ENCODE data around the gene HADH. TPM values are rescaled to one million over a fixed set of nuclear protein-coding genes. Genes with fewer than 3 reads are reported as not detected.

Gene HADH
- polyA plus RNA-seq, 1 experiment: 22.6 TPM

DNA sequence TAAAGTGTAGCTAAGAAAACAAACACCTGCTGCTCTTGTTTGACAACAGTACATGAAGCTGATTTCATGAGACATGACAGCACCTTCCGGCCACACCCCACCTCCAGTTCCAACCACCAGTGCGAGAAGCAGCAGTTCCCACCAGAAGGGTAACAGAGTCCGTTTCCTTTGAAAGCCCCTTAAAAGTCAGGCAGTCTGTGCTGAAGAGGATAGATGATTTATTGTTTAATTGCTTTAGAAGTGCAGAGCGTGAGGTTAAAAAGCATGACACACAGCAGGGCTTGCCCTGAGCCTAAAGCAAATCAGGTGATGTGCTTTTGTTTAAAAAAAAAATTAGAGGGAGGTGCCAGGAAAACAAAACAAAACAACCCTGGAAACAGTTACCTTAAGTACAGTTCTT, 82.6 kb downstream of the HADH start:
- no peaks in the 10 kb centered on the region for H3K27me3 ChIP-seq (ENCODE audit: control insufficient read depth, insufficient read depth, low read length)
- POLR2A ChIA-PET: no interaction called here
- TF ChIP-seq CTCF (IDR thresholded peaks at IDR 0.05; ENCODE audit: insufficient read depth, low read depth, low read length): no peak
- DNase-seq (ENCODE audit: low read depth): no peak
- H3K36me3 ChIP-seq (ENCODE audit: control insufficient read depth, insufficient read depth, low read length): no peaks in the 10 kb centered on the region
- H3K4me3 ChIP-seq (ENCODE audit: low read depth, low read length): no peak overlapping the region
- CTCF ChIA-PET: interaction anchor here (0.7 kb wide), 2 partner anchors 129 to 292 kb away, joined by 4 to 5 read pairs; no protein-coding TSS in a partner anchor

DNA sequence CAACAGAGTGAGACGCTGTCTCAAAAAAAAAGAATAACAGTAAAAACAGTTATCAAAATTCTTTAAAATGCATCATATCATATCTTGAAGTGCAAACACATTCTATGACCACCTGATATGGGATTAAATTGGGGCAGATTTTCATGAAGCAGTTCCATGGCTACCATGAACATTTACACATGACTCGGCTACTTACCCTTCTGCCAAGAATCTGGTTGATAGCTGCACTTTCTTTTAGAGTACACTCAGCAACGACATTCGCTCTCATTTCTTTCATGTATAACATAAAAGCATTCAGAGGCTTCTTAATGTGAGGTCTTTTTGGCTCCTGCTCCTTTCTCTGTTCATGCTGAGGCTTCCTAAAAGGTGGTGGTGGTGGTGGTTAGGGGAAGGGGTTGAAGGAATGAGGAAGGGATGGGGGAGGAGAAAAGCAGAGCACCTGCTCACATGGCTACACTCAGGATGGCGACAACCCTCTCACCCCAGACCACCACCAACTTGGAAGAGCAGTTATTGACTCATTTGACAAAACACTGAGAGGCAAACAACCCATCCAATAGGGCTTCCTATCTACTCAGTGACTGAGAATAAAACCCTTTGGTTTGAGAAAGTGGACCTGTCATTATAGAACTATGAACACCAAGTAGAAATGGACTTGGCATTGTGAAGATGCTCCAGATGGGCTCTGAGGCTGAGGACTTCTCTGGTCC, 88.5 kb downstream of the HADH start:
- no peak for TF ChIP-seq CTCF (IDR thresholded peaks at IDR 0.05; ENCODE audit: insufficient read depth, low read depth, low read length)
- Histone ChIP-seq H3K4me3 (ENCODE audit: low read depth, low read length) (no peak overlapping the region), H3K27me3 (ENCODE audit: control insufficient read depth, insufficient read depth, low read length) (no peaks in the 10 kb centered on the region), H3K36me3 (ENCODE audit: control insufficient read depth, insufficient read depth, low read length) (no peaks in the 10 kb centered on the region)
- ChIA-PET POLR2A (no interaction called here), CTCF (interaction anchor here (1.1 to 1.3 kb wide), 2 partner anchors 15 to 17 kb away, joined by 3 to 4 read pairs; no protein-coding TSS in a partner anchor)
- DNase-seq (ENCODE audit: low read depth): no peak

DNA sequence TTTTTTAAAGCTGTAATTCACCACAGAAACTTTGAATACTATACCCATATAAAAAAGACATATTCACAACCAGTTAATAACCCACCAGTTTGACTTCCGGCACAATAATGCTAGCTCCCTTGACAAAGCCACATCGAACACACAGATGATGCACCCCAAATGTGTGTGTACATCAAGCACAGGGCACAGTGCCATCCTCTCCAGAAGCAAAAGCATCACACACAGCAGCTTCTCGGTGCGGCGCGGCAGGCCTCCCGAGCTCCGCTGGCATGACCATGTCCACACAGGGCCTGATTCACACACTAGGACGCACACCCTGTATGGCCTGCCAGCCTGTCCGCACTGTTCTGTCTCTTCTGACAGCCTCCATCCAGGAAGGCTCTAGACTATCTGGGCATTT, 91.1 kb downstream of the HADH start:
- Histone ChIP-seq H3K36me3 (ENCODE audit: control insufficient read depth, insufficient read depth, low read length) (no peaks in the 10 kb centered on the region), H3K27me3 (ENCODE audit: control insufficient read depth, insufficient read depth, low read length) (no peaks in the 10 kb centered on the region), H3K4me3 (ENCODE audit: low read depth, low read length) (no peak overlapping the region)
- DNase-seq (ENCODE audit: low read depth): no peak
- TF ChIP-seq CTCF (IDR thresholded peaks at IDR 0.05; ENCODE audit: insufficient read depth, low read depth, low read length): no peak
- ChIA-PET CTCF (no interaction called here), POLR2A (no interaction called here)

GRCh38 chr4:108081256-108081655, 91.6 kb downstream of the HADH start:
- ChIA-PET CTCF (no interaction called here), POLR2A (no interaction called here)
- Histone ChIP-seq H3K4me3 (ENCODE audit: low read depth, low read length) (no peak overlapping the region), H3K36me3 (ENCODE audit: control insufficient read depth, insufficient read depth, low read length) (no peaks in the 10 kb centered on the region), H3K27me3 (ENCODE audit: control insufficient read depth, insufficient read depth, low read length) (no peaks in the 10 kb centered on the region)
- TF ChIP-seq CTCF (IDR thresholded peaks at IDR 0.05; ENCODE audit: insufficient read depth, low read depth, low read length): no peak
- no peak for DNase-seq (ENCODE audit: low read depth)

Other genes starting within 250 kb of the HADH start
- 22.6 and 40.0 TPM in 2 replicates for gene SGMS2, start 165.0 kb upstream of the HADH start, polyA plus RNA-seq (2011; rRNA removed)
- 7.6 and 12.8 TPM in 2 replicates for gene CYP2U1, start 58.3 kb upstream of the HADH start, polyA plus RNA-seq (2011; rRNA removed)
- gene LEF1, start 179.0 kb downstream of the HADH start, polyA plus RNA-seq (2011; rRNA removed): 2.6 and 2.7 TPM in 2 replicates